Diencephalon (tissue), 1 donor: ENCODE measurements around the gene SSX4. TPM values are rescaled to one million over a fixed set of nuclear protein-coding genes. Genes with fewer than 3 reads are reported as not detected.

Experiments used
- small RNA-seq: library from RNA; depleted of rRNA; stranded (forward); fragments of <200 nt; gene quantifications from one replicate; pipeline ENCODE3, GENCODE V24; 2014
- total RNA-seq: library from RNA; depleted of rRNA; stranded (reverse); fragments of >200 nt; gene quantifications from one replicate; pipeline ENCODE4 v1.2.3, GENCODE V29; 2014

Gene SSX4, protein sequence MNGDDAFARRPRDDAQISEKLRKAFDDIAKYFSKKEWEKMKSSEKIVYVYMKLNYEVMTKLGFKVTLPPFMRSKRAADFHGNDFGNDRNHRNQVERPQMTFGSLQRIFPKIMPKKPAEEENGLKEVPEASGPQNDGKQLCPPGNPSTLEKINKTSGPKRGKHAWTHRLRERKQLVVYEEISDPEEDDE
- total RNA-seq, result not detected

DNA sequence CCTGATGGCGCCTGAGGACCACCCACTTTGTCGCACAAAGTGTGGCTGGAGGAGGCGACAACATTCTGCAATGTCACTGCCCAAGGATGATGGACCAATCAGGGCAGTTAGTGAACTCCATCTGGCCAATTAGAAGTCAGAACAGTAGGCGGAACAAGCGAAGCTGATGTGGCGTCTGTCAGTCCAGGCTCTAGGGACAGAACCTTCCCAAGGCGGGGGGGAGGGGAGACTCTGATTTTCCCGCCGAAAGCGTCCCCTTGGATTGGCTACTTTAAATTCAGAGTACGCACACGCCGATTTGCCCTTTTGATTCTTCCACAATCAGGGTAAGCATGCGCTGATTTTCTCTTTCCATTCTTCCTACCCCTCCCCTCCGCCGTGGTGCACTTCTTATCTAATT, at the start of gene SSX4:
Gene SSX4 (plus strand): TSS at position 301 of the 400 bp plus-strand sequence. CDS start 515 bp downstream, outside the sequence.

DNA sequence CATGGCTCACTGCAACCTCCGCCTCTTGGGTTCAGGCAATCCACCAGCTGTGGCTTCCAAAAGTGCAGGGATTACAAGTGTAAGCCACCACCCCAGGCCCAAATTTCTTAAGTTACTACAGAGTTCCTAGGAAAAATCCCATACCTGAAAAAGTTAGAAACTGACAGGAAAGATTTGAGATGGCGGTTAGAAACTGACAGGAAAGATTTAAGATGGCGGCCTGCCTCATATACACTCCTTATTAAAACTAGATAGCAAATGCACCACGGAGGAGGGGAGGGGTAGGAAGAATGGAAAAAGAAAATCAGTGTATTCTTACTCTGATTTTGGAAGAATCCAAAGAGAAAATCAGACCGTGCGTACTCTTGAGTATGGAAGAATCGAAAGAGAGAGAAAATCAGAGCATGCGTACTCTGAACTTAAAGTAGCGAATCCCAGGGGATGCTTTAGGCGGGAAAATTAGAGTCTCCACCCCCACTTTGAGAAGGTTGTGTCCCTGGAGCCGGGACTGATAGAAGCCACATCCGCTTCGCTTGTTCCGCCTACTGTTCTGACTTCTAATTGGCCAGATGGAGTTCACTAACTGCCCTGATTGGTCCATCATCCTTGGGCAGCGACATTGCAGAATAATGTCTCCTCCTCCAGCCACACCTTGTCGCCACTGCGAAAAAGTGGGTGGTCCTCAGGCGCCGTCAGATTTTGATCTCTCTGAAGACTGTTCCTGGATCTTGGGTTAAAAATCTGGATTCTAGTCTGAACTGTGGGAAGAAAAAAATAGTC, 26.8 kb upstream of the SSX4 start, which contains the start of gene SSX3:
Gene SSX3 (minus strand): TSS at position 389 of the 780 bp plus-strand sequence. CDS start 1,454 bp downstream, outside the sequence.

DNA sequence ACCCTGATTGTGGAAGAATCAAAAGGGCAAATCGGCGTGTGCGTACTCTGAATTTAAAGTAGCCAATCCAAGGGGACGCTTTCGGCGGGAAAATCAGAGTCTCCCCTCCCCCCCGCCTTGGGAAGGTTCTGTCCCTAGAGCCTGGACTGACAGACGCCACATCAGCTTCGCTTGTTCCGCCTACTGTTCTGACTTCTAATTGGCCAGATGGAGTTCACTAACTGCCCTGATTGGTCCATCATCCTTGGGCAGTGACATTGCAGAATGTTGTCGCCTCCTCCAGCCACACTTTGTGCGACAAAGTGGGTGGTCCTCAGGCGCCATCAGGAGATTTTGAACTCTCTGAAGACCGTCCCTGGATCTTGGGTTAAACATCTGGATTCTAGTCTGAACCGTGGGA, 28.5 kb downstream of the SSX4 start, which contains the start of gene SSX4B:
Gene SSX4B (minus strand): TSS at position 101 of the 400 bp plus-strand sequence. CDS start 588 bp downstream, outside the sequence.

Small RNA genes within 50 kb of the gene (small RNA-seq; reads per million reads assigned to genes)
- gene AL606490.4 (not detected), gene AL606490.7 (not detected), gene AL606490.9 (not detected)

Other genes starting within 250 kb of the SSX4 start
- gene SSX5, start 186.7 kb upstream of the SSX4 start, total RNA-seq, result not detected
- not detected for gene SSX1, start 128.1 kb upstream of the SSX4 start, total RNA-seq
- gene SSX3, start 26.8 kb upstream of the SSX4 start, total RNA-seq, result not detected
- gene SSX4B, start 28.4 kb downstream of the SSX4 start, total RNA-seq, result not detected
- 36.7 TPM for gene SLC38A5, start 86.7 kb downstream of the SSX4 start, total RNA-seq
- 32.3 TPM for gene FTSJ1, start 92.7 kb downstream of the SSX4 start, total RNA-seq
- gene PORCN, start 125.5 kb downstream of the SSX4 start, total RNA-seq, result 9.7 TPM
- gene EBP, start 138.3 kb downstream of the SSX4 start, total RNA-seq, result 43.6 TPM
- gene TBC1D25, start 156.2 kb downstream of the SSX4 start, total RNA-seq, result 7.4 TPM
- 137 TPM for gene RBM3, start 190.9 kb downstream of the SSX4 start, total RNA-seq
- 57.0 TPM for gene WDR13, start 214.0 kb downstream of the SSX4 start, total RNA-seq